GM19463 (cell line): ENCODE measurements around the gene EPHA1.

Source experiments
- ATAC-seq: cut with Tn5 transposase; IDR thresholded peaks from one replicate; pipeline ENCODE4 v1.9.1; 2021; ENCODE audit warnings: mild to moderate bottlenecking, moderate library complexity; ENCODE audit not compliant: unreplicated experiment

The EPHA1 gene

DNA sequence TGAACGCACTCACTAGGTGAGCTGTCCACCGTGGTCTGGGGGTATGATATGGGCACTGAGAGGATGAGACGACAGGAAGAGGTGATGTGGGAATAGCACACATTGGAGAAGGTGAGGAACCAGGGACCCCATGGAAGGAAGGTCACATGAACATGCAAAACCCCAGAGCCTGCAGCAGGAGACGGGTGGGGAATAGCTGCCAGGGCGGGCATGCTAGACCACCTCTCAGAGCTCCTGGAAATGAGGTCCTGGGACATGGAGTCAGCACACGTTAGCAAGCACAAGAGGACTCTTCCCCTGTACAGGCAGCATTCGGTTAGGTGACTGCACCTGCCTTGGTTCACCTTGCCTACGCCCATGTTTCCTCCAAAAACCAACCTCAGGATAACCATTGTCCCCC, 54.3 kb downstream of the EPHA1 start:
- ATAC-seq = no peak

DNA sequence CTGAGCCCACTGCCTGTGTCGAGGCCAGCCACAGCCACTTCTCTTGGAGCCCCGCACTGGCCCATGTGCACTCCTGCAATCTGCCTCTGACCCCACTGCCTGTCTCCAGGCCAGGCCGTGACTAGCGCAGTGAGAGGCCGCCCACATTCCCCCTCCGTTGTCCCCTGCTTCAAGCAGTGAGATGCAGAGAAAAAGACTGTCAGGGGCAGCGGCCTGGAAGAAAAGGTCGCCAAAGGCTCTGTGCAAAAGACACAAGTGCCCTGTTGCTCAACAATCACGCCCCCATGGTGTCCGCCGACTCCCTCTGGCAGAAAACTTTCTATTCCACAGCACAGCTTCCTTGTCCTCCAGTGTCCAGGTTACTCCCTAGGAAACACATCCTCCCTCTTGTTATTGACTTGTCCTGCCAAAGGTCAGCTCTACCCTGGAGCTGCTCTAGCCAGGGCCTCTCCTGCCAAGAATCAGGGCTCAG, 56.1 kb downstream of the EPHA1 start:
- ATAC-seq = no peak

DNA sequence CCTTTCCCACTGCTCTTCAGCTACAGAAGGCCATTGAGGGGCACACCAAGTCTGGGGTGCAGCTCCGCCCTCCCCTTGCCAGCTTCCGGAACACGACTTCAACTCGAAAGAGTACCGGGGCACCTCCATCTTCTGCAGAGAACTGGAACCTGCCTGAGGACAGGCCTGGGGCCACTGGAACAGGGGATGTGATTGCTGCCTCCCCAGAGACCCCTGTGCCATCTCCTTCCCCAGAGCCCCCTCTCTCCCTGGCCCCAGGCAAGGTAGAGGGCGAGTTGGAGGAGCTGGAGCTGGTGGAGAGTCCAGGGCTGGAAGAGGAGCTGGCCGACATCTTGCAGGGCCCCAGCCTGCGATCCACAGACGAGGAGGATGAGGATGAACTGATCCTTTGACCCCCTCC, 57.1 kb downstream of the EPHA1 start:
- no peak for ATAC-seq

DNA sequence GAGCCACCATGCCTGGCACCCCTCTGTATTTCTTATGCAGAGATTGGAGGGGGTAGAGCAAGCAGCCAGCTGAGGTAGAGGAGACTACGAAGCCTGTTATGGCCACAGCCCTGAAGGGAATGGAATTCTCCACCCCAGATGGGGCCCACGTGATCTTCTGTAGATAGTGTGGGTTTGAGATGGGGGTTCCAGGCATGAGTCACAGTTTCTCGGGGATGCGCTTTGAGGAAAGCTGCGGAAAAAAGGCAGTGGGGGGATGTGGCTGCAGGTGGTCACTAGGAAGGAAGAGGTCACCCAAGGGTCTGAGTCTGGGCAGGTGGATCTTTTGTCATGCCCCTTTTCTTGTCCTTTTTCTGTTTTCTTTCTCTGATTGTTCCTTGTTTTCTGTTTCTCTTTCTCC, 57.6 kb downstream of the EPHA1 start:
- ATAC-seq = no peak

DNA sequence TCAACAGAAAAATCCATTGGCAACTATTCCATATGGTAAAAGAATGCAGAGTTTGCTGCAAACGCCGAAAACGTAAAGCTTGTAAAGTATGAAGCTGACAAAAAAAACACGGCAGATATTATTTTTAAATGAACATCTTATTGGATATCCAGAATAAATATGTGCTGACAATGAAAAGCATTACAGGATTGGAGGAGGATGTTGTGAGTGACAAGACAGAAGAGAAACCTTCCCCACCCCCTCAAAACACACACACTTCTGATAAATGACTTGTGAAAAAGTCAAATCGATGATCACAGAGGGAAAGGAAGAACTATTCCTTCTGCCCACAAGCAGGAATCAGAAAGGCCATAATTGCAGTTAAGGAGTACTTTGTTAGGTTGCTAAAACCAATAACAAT, 60.7 kb downstream of the EPHA1 start:
- ATAC-seq = no peak

DNA sequence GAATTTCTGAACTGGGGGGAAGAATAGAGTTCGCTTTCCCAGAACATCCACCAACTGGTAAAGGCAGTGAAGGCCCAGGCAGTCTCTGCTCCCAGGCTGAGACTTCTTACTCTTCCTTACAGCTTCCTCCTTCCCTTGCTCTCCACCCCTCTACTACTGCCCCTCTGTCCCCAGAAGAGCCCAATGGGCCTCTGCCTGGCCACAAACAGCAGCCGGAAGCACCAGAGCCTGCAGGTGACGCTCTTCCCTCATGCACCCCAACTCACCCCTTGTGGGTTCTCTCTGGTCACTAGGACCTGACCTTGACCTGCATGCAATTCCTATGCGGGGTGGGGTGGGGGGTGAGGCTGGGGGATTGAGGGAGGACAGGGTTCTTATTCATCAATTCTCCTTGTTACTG, 62.6 kb downstream of the EPHA1 start:
- no peak for ATAC-seq

DNA sequence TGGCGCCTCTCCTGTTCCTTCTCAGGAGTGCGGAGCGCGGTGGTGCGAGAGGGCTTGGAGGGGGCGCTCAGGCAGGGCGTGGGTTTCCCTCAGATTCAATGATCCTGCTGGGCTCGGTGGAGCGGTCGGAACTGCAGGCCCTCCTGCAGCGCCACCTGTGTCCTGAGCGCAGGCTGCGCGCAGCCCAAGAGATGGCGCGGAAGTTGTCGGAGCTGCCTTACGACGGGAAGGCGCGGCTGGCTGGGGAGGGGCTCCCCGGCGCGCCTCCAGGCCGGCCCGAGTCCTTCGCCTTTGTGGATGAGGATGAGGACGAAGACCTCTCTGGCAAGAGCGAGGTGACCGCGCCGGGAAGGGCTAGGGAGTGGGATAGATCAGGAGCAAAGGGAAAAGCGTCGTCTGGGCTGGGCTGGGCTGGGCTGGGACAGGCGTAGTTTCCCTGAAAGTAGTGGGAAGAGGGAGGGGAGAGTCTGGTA, 63.2 kb downstream of the EPHA1 start:
- ATAC-seq = peak; percentile 78

DNA sequence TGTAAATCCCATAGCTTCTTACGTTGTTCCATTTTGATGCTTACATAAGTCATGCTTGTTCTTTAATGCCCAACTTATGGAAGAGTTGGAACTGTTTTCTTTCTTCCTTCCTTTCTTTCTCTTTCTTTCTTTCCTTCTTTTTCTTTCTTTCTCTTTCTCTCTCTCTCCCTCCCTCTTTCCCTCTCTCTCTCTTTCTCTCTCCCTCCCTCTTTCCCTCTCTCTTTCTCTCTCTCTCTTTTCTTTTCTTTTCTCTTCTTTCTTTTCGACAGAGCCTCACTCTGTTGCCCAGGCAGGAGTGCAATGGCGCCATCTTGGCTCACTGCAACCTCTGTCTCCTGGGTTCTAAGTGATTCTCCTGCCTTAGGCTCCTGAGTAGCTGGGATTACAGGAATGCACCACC, 65.1 kb downstream of the EPHA1 start:
- no peak for ATAC-seq

DNA sequence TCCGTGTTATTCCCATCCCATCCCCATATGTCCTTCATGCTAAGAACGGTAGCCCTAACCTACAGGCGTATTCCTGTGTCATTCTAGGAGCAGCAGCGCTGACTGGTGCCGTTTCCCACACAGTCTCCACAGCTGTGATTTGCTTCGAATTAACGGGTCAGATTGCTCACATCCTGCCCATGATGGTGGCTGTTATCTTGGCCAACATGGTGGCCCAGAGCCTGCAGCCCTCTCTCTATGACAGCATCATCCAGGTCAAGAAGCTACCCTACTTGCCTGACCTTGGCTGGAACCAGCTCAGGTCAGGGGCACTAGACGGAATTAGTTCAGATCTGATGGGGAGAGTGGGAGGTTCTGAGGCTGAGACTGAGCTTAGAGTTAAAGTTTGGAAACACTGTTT, 66.8 kb downstream of the EPHA1 start:
- no peak for ATAC-seq
